ENCODE data around the gene ZNF385D.

The ZNF385D gene

DNA sequence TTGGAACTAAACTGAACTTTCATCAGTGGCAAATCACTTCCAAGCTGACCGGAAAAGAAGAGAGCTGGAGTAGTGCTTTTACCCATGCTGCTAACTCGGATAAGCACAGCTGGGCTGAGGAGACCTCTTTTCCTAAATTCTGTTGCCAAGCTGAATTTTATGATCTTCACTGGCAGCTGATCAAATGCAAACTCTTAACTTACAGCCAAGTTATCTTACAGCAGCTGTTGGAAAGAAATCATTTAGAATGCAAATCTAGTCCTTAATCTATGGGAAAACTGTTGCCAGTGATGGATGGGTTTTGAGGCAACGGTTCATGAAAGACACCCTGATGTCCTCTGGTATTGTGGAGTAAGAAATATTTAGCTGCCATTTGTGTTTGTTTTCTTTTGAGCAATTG, 216.5 kb downstream of the ZNF385D start:
- TF ChIP-seq LEF1 (IDR thresholded peaks at IDR 0.05; ENCODE audit: borderline replicate concordance) (no peak), SP1 (IDR thresholded peaks at IDR 0.05) (no peak), TARDBP (IDR thresholded peaks at IDR 0.05) (no peak), ARNT (IDR thresholded peaks at IDR 0.05) (no peak), NFRKB (IDR thresholded peaks at IDR 0.05) (no peak), CTBP1 (IDR thresholded peaks at IDR 0.05; ENCODE audit: borderline replicate concordance) (no peak), FOXA1 (IDR thresholded peaks at IDR 0.05) (no peak), BHLHE40 (IDR thresholded peaks at IDR 0.05; ENCODE audit: borderline replicate concordance) (no peak), FOXK2 (IDR thresholded peaks at IDR 0.05) (no peak), FOXM1 (IDR thresholded peaks at IDR 0.05; ENCODE audit: borderline replicate concordance) (no peak), L3MBTL2 (conservative IDR thresholded peaks at IDR 0.05) (no peak), HDGF (IDR thresholded peaks at IDR 0.05; ENCODE audit: borderline replicate concordance) (no peak), ZNF384 (IDR thresholded peaks at IDR 0.05) (no peak), SUZ12 (IDR thresholded peaks at IDR 0.05) (no peak)
- TF ChIP-seq, protein P1, sequence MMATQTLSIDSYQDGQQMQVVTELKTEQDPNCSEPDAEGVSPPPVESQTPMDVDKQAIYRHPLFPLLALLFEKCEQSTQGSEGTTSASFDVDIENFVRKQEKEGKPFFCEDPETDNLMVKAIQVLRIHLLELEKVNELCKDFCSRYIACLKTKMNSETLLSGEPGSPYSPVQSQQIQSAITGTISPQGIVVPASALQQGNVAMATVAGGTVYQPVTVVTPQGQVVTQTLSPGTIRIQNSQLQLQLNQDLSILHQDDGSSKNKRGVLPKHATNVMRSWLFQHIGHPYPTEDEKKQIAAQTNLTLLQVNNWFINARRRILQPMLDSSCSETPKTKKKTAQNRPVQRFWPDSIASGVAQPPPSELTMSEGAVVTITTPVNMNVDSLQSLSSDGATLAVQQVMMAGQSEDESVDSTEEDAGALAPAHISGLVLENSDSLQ (IDR thresholded peaks at IDR 0.05): no peak
- DNase-seq (ENCODE audit: extremely low spot score): no peak
- POLR2A ChIA-PET: no interaction called here
- CTCF ChIA-PET: no interaction called here

DNA sequence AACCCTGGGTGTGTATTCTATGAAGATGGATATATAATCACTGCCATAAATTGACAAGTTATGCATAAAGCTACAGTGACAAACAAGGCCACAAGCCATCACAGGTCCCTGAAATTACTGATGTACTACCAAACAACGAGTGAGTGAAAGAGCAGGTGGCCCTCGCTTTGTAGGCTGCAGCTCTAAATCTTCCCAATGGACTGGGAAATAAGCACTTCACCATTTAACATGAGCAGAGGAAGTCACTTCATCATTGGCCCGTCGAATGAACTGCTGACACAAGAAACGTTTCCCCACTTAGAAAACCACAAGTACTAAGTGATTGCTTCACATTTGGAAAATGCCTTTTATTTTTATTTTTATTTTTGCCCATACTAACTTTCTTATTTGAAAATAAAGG, 218.0 kb downstream of the ZNF385D start:
- ChIA-PET CTCF (no interaction called here), POLR2A (no interaction called here)
- DNase-seq (ENCODE audit: extremely low spot score): no peak
- TF ChIP-seq FOXM1 (IDR thresholded peaks at IDR 0.05; ENCODE audit: borderline replicate concordance) (no peak), TARDBP (IDR thresholded peaks at IDR 0.05) (no peak), L3MBTL2 (conservative IDR thresholded peaks at IDR 0.05) (no peak), HDGF (IDR thresholded peaks at IDR 0.05; ENCODE audit: borderline replicate concordance) (no peak), ELF4 (IDR thresholded peaks at IDR 0.05) (no peak), ZNF384 (IDR thresholded peaks at IDR 0.05) (no peak), SUZ12 (IDR thresholded peaks at IDR 0.05) (no peak), FOXK2 (IDR thresholded peaks at IDR 0.05) (no peak), LEF1 (IDR thresholded peaks at IDR 0.05; ENCODE audit: borderline replicate concordance) (no peak), CTBP1 (IDR thresholded peaks at IDR 0.05; ENCODE audit: borderline replicate concordance) (no peak)
- TF ChIP-seq, protein P1 (IDR thresholded peaks at IDR 0.05): no peak

DNA sequence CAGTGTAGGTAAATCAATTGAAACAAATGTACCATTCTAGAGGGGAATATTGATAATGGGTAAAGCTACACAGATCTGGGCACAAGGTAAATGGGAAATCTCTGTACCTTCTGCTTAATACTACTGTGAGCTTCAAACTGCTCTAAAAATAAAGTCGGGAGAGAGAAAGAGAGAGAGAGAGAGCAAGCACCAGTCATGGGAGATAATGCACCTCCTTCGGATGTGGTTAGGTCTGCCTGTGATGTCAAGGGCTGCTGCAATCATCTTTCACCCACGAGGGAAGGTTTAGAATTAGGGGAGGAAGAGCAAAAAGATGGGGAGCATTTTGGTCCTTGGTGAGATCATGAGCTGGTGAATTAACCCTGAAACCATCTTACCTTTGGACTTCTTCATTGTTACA, 219.1 kb downstream of the ZNF385D start:
- ChIA-PET CTCF (no interaction called here), POLR2A (no interaction called here)
- no peak for DNase-seq (ENCODE audit: extremely low spot score)
- TF ChIP-seq ZNF384 (IDR thresholded peaks at IDR 0.05) (no peak), SP1 (IDR thresholded peaks at IDR 0.05) (no peak)

- CTCF ChIA-PET: no interaction called here
- DNase-seq (ENCODE audit: extremely low spot score): no peak
- POLR2A ChIA-PET: no interaction called here
- TF ChIP-seq SP1 (IDR thresholded peaks at IDR 0.05): no peak
- TF ChIP-seq ZNF384 (IDR thresholded peaks at IDR 0.05): no peak
- TF ChIP-seq ARNT (IDR thresholded peaks at IDR 0.05): no peak
- no peak for TF ChIP-seq FOXM1 (IDR thresholded peaks at IDR 0.05; ENCODE audit: borderline replicate concordance)
- no peak for TF ChIP-seq FOXA1 (IDR thresholded peaks at IDR 0.05)
- no peak for TF ChIP-seq SUZ12 (IDR thresholded peaks at IDR 0.05)
- TF ChIP-seq, protein P1 (IDR thresholded peaks at IDR 0.05): no peak
- no peak for TF ChIP-seq NFRKB (IDR thresholded peaks at IDR 0.05)
Observed at GRCh38 chr3:21528291-21528995, 222.6 kb downstream of the ZNF385D start.

DNA sequence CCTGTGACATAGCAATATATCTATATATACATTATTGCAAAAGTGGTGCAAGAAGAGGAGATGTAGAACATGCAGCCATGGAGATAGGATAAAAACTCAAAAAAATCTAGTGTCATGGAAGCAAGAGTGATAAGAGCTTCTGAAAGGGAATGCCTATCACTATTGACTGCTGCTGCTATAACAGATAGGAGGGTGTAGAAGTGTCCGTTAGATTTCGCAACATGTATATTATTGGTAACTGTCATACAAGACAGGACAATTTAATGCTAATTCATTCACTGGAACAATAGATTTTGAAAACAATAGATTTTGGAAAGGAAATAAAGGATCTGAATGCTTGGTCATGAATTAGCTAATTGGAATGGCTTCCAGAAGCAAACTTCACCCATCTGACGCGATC, 224.5 kb downstream of the ZNF385D start:
- POLR2A ChIA-PET: no interaction called here
- DNase-seq (ENCODE audit: extremely low spot score): no peak
- TF ChIP-seq SUZ12 (IDR thresholded peaks at IDR 0.05) (no peak), CTBP1 (IDR thresholded peaks at IDR 0.05; ENCODE audit: borderline replicate concordance) (no peak)
- CTCF ChIA-PET: no interaction called here

GRCh38 chr3:21524133-21524532, 226.9 kb downstream of the ZNF385D start:
- no peak for DNase-seq (ENCODE audit: extremely low spot score)
- TF ChIP-seq L3MBTL2 (conservative IDR thresholded peaks at IDR 0.05): no peak
- no peak for TF ChIP-seq FOXK2 (IDR thresholded peaks at IDR 0.05)
- no peak for TF ChIP-seq ARNT (IDR thresholded peaks at IDR 0.05)
- no peak for TF ChIP-seq HDGF (IDR thresholded peaks at IDR 0.05; ENCODE audit: borderline replicate concordance)
- TF ChIP-seq NFRKB (IDR thresholded peaks at IDR 0.05): no peak
- no peak for TF ChIP-seq SP1 (IDR thresholded peaks at IDR 0.05)
- ChIA-PET CTCF (no interaction called here), POLR2A (no interaction called here)

GRCh38 chr3:21520106-21520963, 230.7 kb downstream of the ZNF385D start:
- DNase-seq (ENCODE audit: extremely low spot score): no peak

More at GRCh38 chr3:21520106-21520963, 230.7 kb downstream of the ZNF385D start:
- CTCF ChIA-PET: no interaction called here
- POLR2A ChIA-PET: no interaction called here
- TF ChIP-seq NFRKB (IDR thresholded peaks at IDR 0.05) (no peak), FOXA1 (IDR thresholded peaks at IDR 0.05) (no peak), FOXM1 (IDR thresholded peaks at IDR 0.05; ENCODE audit: borderline replicate concordance) (no peak), BHLHE40 (IDR thresholded peaks at IDR 0.05; ENCODE audit: borderline replicate concordance) (no peak), TARDBP (IDR thresholded peaks at IDR 0.05) (no peak), CTBP1 (IDR thresholded peaks at IDR 0.05; ENCODE audit: borderline replicate concordance) (no peak), HDGF (IDR thresholded peaks at IDR 0.05; ENCODE audit: borderline replicate concordance) (no peak), ELF4 (IDR thresholded peaks at IDR 0.05) (no peak), SUZ12 (IDR thresholded peaks at IDR 0.05) (no peak), L3MBTL2 (conservative IDR thresholded peaks at IDR 0.05) (no peak)
- TF ChIP-seq, protein P1 (IDR thresholded peaks at IDR 0.05): no peak
